Measurements from ENCODE around the gene ASB3.
"Not testable (repeated sequence)": the region's sequence is repeated elsewhere in the genome, so short reads cannot be mapped to it uniquely, and the experiment has no call there.

ASB3 gene

DNA sequence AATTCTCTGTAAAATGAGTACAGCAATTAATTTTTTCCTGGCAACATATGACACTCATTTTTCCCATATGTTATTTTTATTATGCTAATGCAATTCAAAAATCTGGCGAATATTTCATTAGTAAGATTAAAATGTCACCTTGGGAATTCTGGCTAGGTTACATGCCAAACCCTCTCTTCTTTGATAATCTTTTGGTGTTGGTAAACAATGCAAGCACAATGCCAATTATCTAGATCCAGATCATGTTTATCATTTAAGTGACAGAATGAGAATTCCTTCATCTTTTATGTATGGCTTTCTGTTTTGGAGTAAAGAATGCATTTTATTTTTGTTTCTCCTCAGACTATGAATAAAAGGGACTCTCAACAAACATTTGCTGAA lies 39.3 kb upstream of the ASB3 start:
- no peak overlapping the region for H3K4me3 ChIP-seq (ENCODE audit: low read depth, low read length)
- TF ChIP-seq, protein P1, sequence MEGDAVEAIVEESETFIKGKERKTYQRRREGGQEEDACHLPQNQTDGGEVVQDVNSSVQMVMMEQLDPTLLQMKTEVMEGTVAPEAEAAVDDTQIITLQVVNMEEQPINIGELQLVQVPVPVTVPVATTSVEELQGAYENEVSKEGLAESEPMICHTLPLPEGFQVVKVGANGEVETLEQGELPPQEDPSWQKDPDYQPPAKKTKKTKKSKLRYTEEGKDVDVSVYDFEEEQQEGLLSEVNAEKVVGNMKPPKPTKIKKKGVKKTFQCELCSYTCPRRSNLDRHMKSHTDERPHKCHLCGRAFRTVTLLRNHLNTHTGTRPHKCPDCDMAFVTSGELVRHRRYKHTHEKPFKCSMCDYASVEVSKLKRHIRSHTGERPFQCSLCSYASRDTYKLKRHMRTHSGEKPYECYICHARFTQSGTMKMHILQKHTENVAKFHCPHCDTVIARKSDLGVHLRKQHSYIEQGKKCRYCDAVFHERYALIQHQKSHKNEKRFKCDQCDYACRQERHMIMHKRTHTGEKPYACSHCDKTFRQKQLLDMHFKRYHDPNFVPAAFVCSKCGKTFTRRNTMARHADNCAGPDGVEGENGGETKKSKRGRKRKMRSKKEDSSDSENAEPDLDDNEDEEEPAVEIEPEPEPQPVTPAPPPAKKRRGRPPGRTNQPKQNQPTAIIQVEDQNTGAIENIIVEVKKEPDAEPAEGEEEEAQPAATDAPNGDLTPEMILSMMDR (IDR thresholded peaks at IDR 0.05; ENCODE audit: insufficient read depth, low read depth, low read length, missing control alignments): no peak
- DNase-seq (ENCODE audit: low read depth): no peak

DNA sequence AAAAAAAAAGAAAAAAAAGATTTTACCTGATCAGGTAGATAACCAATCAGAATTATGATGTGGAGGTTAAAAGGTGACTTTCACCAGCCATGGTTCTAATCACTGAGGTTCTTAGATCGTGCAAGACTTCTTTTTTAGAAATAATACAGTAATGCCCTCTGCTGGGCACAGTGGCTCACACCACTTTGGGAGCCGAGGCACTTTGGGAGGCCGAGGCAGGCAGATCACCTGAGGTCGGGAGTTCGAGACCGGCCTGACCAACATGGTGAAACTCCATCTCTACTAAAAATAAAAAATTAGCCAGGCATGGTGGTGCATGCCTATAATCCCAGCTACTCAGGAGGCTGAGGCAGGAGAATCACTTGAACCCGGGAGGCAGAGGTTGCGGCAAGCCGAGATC lies 36.9 kb upstream of the ASB3 start:
- not testable (repeated sequence) for H3K4me3 ChIP-seq (ENCODE audit: low read depth, low read length)
- DNase-seq (ENCODE audit: low read depth): peak; percentile 36

DNA sequence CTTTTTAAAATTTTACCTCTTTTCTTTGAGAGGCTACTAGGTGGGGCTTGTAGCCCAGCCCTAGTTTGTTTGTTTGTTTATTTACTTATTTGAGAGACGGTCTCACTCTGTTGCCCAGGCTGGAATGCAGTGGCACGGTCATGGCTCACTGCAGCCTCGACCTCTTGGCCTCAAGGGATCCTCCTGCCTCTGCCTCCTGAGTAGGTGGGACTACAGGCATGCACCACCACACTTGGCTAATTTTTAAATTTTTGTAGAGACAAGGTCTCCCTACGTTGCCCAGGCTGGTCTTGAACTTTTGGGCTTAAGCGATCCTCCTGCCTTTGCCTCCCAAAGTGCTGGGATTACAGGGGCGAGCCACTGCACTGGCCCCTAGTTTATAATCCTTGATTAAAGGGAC lies 35.1 kb upstream of the ASB3 start:
- no peak for DNase-seq (ENCODE audit: low read depth)
- no peak overlapping the region for H3K4me3 ChIP-seq (ENCODE audit: low read depth, low read length)
- TF ChIP-seq, protein P1 (IDR thresholded peaks at IDR 0.05; ENCODE audit: insufficient read depth, low read depth, low read length, missing control alignments): no peak

DNA sequence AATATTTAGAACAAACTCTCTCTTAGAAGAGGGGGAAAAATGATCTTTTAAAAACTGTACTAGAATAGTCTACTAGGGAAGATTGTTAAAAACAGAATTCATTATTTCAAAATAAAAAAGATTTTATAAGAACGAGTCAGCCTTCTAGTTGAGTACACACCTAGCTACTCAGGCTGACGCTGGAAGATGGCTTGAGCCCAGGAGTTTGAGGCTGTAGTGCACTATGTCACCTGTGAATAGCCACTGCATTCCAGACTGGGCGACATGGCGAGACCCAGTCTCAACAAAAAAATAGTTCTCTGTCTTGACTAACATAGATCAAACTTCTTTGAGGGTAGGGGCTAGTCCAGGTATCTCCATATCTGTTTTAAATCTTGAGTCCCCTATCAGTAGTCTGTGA lies 34.0 kb upstream of the ASB3 start:
- H3K4me3 ChIP-seq (ENCODE audit: low read depth, low read length): no peak overlapping the region
- TF ChIP-seq, protein P1 (IDR thresholded peaks at IDR 0.05; ENCODE audit: insufficient read depth, low read depth, low read length, missing control alignments): no peak
- no peak for DNase-seq (ENCODE audit: low read depth)

DNA sequence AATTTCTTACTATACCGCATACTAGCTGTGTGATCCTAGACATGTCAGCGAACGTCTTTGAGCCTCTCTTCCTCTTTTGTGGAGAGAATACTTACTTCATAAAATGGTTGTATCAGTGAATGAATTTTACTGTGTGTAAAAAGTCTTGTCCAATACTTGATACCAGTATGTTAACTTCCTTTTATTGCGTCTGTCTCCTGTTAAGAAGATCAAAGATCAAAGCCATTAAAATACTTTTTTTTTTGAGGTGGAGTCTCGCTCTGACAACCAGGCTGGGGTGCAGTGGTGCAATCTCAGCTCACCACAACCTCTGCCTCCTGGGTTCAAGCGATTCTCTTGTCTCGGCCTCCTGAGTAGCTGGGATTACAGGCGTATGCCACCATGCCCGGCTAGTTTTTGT lies 33.3 kb upstream of the ASB3 start:
- no peak for DNase-seq (ENCODE audit: low read depth)
- no peak overlapping the region for H3K4me3 ChIP-seq (ENCODE audit: low read depth, low read length)
- TF ChIP-seq, protein P1 (IDR thresholded peaks at IDR 0.05; ENCODE audit: insufficient read depth, low read depth, low read length, missing control alignments): no peak

DNA sequence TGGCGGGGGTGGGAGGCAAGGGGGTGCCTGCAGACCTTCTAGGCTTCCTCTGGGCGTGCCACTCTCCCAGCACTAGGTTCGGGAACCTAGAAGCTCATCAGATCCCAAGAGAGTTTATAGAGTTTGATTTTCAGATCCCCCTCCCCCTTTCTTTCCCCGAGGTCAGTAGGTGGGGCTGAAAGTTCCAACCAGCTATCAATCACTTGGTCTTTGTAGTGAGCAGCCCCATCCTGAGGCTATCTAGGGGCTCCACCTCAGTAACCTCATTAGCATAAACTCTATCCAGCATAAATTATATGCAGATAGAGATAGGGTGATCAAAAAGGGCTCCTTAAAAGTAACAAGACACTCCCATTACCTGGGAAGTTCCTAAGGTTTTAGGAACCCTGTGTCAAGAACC lies 32.9 kb upstream of the ASB3 start:
- TF ChIP-seq, protein P1 (IDR thresholded peaks at IDR 0.05; ENCODE audit: insufficient read depth, low read depth, low read length, missing control alignments): no peak
- no peak overlapping the region for H3K4me3 ChIP-seq (ENCODE audit: low read depth, low read length)
- no peak for DNase-seq (ENCODE audit: low read depth)

DNA sequence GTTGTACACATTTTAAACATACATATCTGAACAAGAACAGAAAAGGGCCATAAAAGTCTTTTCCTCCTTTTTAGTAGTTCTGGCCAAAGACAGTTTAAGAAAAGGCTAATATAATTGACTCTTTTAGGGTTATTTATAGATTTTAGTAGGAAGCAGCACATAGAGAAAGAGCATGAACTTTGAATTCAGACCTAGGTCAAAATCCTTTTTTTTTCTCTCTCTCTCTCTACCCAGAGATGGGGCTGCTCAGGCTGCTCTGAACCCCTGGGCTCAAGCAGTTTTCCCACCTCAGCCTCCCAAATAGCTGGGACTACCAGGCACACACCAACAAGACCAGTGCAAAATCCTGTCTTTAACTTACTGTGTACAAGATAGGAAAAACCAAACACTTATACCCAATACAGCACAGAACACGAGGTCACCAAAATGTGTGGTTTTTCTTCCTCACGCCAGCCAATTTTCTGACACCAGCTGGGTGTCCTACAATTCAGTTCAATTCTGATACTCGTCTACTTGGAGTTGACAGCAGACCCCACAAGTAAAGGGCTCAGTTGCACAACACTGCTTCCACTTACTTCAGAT lies 32.2 kb upstream of the ASB3 start:
- TF ChIP-seq, protein P1 (IDR thresholded peaks at IDR 0.05; ENCODE audit: insufficient read depth, low read depth, low read length, missing control alignments): no peak
- no peak for DNase-seq (ENCODE audit: low read depth)
- no peak overlapping the region for H3K4me3 ChIP-seq (ENCODE audit: low read depth, low read length)
